GM12891 (cell line): ENCODE results near the gene ART3.

ENCODE experiments used
- PAX5 ChIP-seq: IDR thresholded peaks from 2 replicates; pipeline ENCODE4 v1.6.1; 2011; ENCODE audit warnings: low read length, moderate library complexity, mild to moderate bottlenecking; ENCODE audit not compliant: insufficient read depth, severe bottlenecking
- POLR2A ChIP-seq: IDR thresholded peaks from 2 replicates; pipeline ENCODE4 v1.6.1; 2011; ENCODE audit warnings: low read depth, low read length, control low read depth
- POLR2AphosphoS5 ChIP-seq: IDR thresholded peaks from 2 replicates; pipeline ENCODE4 v1.6.1; 2011; ENCODE audit warnings: low read depth, low read length, control low read depth
- POU2F2 ChIP-seq: IDR thresholded peaks from 2 replicates; pipeline ENCODE4 v1.6.1; 2011; ENCODE audit warnings: low read depth, mild to moderate bottlenecking, control low read depth, low read length, moderate library complexity
- SPI1 ChIP-seq: IDR thresholded peaks from 2 replicates; pipeline ENCODE4 v1.6.1; 2011; ENCODE audit warnings: low read depth, low read length, control low read depth
- TAF1 ChIP-seq: IDR thresholded peaks from 2 replicates; pipeline ENCODE4 v1.6.1; 2011; ENCODE audit warnings: low read depth, low read length, control low read depth

- TF ChIP-seq POLR2AphosphoS5 (no peak), TAF1 (no peak), POLR2A (no peak), PAX5 (no peak), SPI1 (no peak), POU2F2 (no peak)
These were observed 31.9 kb downstream of the ART3 start for GRCh38 chr4:76106442-76106841.
